Body of pancreas (tissue), 4 donors: ENCODE results near the gene KBTBD8.

Experiments
- CTCF ChIP-seq, 7 experiments: fragments of 450-650 bp in 4 of 7; fragments of 200-600 bp in 3 of 7; sonication (generic) in 3 of 7; IDR thresholded peaks; one replicate each; pipeline ENCODE4 v1.5.1; 2016 to 2019; ENCODE audit warnings: antibody characterized with exemption in 7 of 7
- POLR2A ChIP-seq, 3 donors: fragments of 450-650 bp; IDR thresholded peaks; one replicate each; pipeline ENCODE4 v1.6.1; 2016; ENCODE audit warnings: antibody characterized with exemption in 3 of 3, mild to moderate bottlenecking in 2 of 3

DNA sequence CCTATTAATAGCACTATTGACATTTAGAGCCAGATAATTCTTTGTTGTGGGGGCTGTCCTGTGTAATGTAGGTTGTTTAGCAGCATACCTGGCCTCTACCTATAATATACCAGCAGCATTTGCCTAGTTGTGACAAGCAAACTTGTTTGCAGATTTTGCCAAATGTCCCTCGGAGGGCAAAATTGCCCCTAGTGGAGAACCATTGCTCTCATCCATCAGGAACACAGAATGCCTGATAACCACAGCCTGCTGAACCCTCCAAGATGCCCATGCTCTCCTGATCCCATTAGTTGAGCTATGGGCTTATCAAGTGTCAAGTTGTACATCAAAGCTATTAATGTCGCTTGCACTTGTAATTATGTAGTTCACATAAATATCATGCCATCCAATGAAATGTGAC lies 15.0 kb upstream of the KBTBD8 start:
- TF ChIP-seq CTCF (IDR thresholded peaks at IDR 0.05) (no peak), POLR2A (IDR thresholded peaks at IDR 0.05) (no peak)
